ENCODE measurements around the gene CCL18.

- no peak for TF ChIP-seq CTCF (IDR thresholded peaks at IDR 0.05)
- no peak for TF ChIP-seq POLR2A (IDR thresholded peaks at IDR 0.05)
Observed at GRCh38 chr17:36092230-36092629, 28.2 kb downstream of the CCL18 start.

Data from uterus (tissue), 2 donors.